ENCODE data around the gene GIMAP4. TPM values are rescaled to one million over a fixed set of nuclear protein-coding genes. Genes with fewer than 3 reads are reported as not detected.

GIMAP4 gene
- total and polyA plus RNA-seq, 2 donors (not counting 3 experiments of a cell fraction or from before 2014, with no cell fraction given), result 56.6 to 168 TPM

- no peaks in the 10 kb centered on the region for H3K4me1 ChIP-seq (ENCODE audit: control insufficient read depth, extremely low read depth, insufficient read depth, low read length)
- TF ChIP-seq FOS (IDR thresholded peaks at IDR 0.05; ENCODE audit: borderline replicate concordance, insufficient read depth, low read length), result no peak
- TF ChIP-seq GATA2 (IDR thresholded peaks at IDR 0.05; ENCODE audit: insufficient read depth, insufficient read length, low read depth, low read length), result no peak
- no peak for TF ChIP-seq MYC (IDR thresholded peaks at IDR 0.05; ENCODE audit: low read depth, low read length)
- no peak for TF ChIP-seq POLR2A (IDR thresholded peaks at IDR 0.05; ENCODE audit: low read depth, low read length)
- TF ChIP-seq JUN (IDR thresholded peaks at IDR 0.05; ENCODE audit: borderline replicate concordance, insufficient read depth, insufficient read length, low read depth), result no peak
- TF ChIP-seq EZH2 (IDR thresholded peaks at IDR 0.05; ENCODE audit: borderline replicate concordance, low read depth, low read length, severe bottlenecking), result no peak
- TF ChIP-seq, protein P1, sequence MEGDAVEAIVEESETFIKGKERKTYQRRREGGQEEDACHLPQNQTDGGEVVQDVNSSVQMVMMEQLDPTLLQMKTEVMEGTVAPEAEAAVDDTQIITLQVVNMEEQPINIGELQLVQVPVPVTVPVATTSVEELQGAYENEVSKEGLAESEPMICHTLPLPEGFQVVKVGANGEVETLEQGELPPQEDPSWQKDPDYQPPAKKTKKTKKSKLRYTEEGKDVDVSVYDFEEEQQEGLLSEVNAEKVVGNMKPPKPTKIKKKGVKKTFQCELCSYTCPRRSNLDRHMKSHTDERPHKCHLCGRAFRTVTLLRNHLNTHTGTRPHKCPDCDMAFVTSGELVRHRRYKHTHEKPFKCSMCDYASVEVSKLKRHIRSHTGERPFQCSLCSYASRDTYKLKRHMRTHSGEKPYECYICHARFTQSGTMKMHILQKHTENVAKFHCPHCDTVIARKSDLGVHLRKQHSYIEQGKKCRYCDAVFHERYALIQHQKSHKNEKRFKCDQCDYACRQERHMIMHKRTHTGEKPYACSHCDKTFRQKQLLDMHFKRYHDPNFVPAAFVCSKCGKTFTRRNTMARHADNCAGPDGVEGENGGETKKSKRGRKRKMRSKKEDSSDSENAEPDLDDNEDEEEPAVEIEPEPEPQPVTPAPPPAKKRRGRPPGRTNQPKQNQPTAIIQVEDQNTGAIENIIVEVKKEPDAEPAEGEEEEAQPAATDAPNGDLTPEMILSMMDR (IDR thresholded peaks at IDR 0.05; ENCODE audit: extremely low read depth in 1 of 2, insufficient read depth in 1 of 2, low read depth in 1 of 2, low read length in 2 of 2), result no peak
- TF ChIP-seq, protein P2, sequence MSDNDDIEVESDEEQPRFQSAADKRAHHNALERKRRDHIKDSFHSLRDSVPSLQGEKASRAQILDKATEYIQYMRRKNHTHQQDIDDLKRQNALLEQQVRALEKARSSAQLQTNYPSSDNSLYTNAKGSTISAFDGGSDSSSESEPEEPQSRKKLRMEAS (IDR thresholded peaks at IDR 0.05; ENCODE audit: insufficient read depth, insufficient read length), result no peak
- TF ChIP-seq POLR2AphosphoS5 (IDR thresholded peaks at IDR 0.05; ENCODE audit: insufficient read depth, low read depth, low read length), result no peak
- H3K36me3 ChIP-seq (ENCODE audit: control insufficient read depth in 2 of 2, extremely low read depth in 1 of 2, insufficient read depth in 2 of 2, low read length in 2 of 2), result peaks cover 6 to 12% of the 10 kb centered on the region in 2 experiments
- H3K4me2 ChIP-seq (ENCODE audit: insufficient read depth, low read length), result no peak overlapping the region
- H4K20me1 ChIP-seq (replicated peaks; ENCODE audit: control insufficient read depth, extremely low read depth, insufficient read depth, low read length), result no peaks in the 10 kb centered on the region
- FAIRE-seq (no peak), DNase-seq (ENCODE audit: low read depth, low spot score) (no peak)
- H3K9me1 ChIP-seq (replicated peaks; ENCODE audit: control insufficient read depth, extremely low read depth, insufficient read depth, low read length), result no peaks in the 10 kb centered on the region
- H3K79me2 ChIP-seq (ENCODE audit: control insufficient read depth, insufficient read depth, low read length), result peaks cover 9% of the 10 kb centered on the region
- no peak overlapping the region for H3K4me3 ChIP-seq (replicated peaks in 1 of 3; ENCODE audit: insufficient read depth in 1 of 3, low read depth in 1 of 3, low read length in 3 of 3)
- H3K9ac ChIP-seq (replicated peaks; ENCODE audit: extremely low read depth, insufficient read depth, low read length), result no peak overlapping the region
- ChIA-PET CTCF (no interaction called here), POLR2A (no interaction called here)
- H3K27ac ChIP-seq (ENCODE audit: insufficient read depth, low read depth, low read length), result no peak overlapping the region
- H2AFZ ChIP-seq (ENCODE audit: low read depth, low read length), result no peak overlapping the region
- no TSS peak for BruUV-seq (replicated peaks)
- dilution Hi-C loops (cut with MboI; ENCODE audit: extremely low pct_ligation_motif_present, low sequenced_read_pairs) (no loop called here), intact Hi-C loops (cut with micrococcal nuclease) (no loop called here)
- no peaks in the 10 kb centered on the region for H3K27me3 ChIP-seq (ENCODE audit: control insufficient read depth in 2 of 2, insufficient read depth in 2 of 2, low read length in 2 of 2)
- no peaks in the 10 kb centered on the region for H3K9me3 ChIP-seq (replicated peaks; ENCODE audit: control insufficient read depth, insufficient read depth, low read length)
Observed at GRCh38 chr7:150524018-150524417, 43.2 kb upstream of the GIMAP4 start.

Measured in endothelial cell of umbilical vein (primary cell).